Measurements from ENCODE around the gene UHRF2. TPM values are rescaled to one million over a fixed set of nuclear protein-coding genes. Genes with fewer than 3 reads are reported as not detected.

Gene UHRF2
- total and polyA plus RNA-seq, 2 of the 13 experiments (the other 11 are each of a cell fraction or from before 2014, with no cell fraction given) = 42.1 to 44.2 TPM

DNA sequence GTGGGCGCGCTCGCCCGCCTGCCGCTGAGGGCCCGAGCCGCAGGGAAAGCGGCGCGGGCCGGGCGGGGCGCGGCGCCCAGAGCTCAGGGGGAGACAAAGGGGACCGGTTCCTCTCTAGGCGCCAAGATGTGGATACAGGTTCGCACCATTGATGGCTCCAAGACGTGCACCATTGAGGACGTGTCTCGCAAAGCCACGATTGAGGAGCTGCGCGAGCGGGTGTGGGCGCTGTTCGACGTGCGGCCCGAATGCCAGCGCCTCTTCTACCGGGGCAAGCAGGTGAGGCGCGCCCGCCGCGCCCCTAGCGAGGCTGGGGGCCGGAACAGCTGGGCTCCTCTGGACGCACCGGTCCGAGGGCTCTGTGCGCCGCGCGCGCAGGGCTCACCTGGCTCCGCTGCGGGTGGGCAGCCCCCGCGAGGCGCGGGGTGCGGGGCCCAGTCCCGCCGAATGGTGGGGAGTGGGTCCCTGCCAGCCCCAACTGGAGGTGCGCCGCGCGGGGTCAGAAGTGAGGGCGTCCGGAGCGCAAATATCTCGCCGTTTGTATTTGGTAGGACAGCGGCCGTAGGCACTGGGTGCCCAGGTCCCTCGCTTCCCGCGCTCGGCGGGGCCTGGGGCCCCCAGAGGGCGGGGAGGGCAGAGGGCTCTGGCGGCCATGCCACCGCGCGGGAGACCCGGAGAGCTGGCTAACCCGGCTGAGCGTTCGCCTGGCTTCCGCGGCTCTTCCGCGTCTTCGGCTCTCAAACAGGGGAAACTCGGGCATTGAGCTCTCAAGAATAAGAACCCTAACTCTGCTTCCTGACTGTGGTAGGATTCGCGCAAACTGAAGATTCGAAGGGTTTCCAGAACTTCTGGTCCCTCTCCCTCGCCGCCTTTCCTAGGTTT is 607 bp downstream of the UHRF2 start (continued):
- TF ChIP-seq ZNF235 (CRISPR knock-in tag; IDR thresholded peaks at IDR 0.05; ENCODE audit: borderline replicate concordance) (no peak), HNRNPLL (IDR thresholded peaks at IDR 0.05; ENCODE audit: low read depth, low read length, poor library complexity, severe bottlenecking) (peak; percentile 21), HOXA7 (CRISPR knock-in tag; IDR thresholded peaks at IDR 0.05) (no peak), SETDB1 (CRISPR knock-in tag; IDR thresholded peaks at IDR 0.05; ENCODE audit: borderline replicate concordance) (no peak), YEATS4 (CRISPR knock-in tag; IDR thresholded peaks at IDR 0.05; ENCODE audit: borderline replicate concordance) (no peak), TRIM24 (CRISPR knock-in tag; IDR thresholded peaks at IDR 0.05) (no peak), PLRG1 (conservative IDR thresholded peaks at IDR 0.05) (no peak), SP2 (CRISPR knock-in tag; IDR thresholded peaks at IDR 0.05) (no peak), ZBTB7B (CRISPR knock-in tag; IDR thresholded peaks at IDR 0.05) (no peak), DPF2 (CRISPR knock-in tag; IDR thresholded peaks at IDR 0.05; ENCODE audit: borderline replicate concordance, low read depth) (no peak), ZFX (CRISPR knock-in tag; IDR thresholded peaks at IDR 0.05; ENCODE audit: low read depth) (peak; percentile 69), KMT2B (CRISPR knock-in tag; IDR thresholded peaks at IDR 0.05) (no peak; the same call in 1 of the 2 replicates), ATAD3A (CRISPR knock-in tag; IDR thresholded peaks at IDR 0.05) (no peak), ZNF264 (CRISPR knock-in tag; IDR thresholded peaks at IDR 0.05) (0 out of 2 replicates have a peak, but pooled peaks have one; percentile 28), SRSF1 (optimal IDR thresholded peaks at IDR 0.05; ENCODE audit: low read depth, low read length) (no peak), ZNF326 (CRISPR knock-in tag; IDR thresholded peaks at IDR 0.05; ENCODE audit: borderline replicate concordance) (no peak), ZNF747 (CRISPR knock-in tag; IDR thresholded peaks at IDR 0.05; ENCODE audit: borderline replicate concordance) (no peak)
- TF ChIP-seq, protein P1, sequence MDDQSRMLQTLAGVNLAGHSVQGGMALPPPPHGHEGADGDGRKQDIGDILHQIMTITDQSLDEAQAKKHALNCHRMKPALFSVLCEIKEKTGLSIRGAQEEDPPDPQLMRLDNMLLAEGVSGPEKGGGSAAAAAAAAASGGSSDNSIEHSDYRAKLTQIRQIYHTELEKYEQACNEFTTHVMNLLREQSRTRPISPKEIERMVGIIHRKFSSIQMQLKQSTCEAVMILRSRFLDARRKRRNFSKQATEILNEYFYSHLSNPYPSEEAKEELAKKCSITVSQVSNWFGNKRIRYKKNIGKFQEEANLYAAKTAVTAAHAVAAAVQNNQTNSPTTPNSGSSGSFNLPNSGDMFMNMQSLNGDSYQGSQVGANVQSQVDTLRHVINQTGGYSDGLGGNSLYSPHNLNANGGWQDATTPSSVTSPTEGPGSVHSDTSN (CRISPR knock-in tag; IDR thresholded peaks at IDR 0.05; ENCODE audit: borderline replicate concordance) = no peak
- TF ChIP-seq, protein P2, sequence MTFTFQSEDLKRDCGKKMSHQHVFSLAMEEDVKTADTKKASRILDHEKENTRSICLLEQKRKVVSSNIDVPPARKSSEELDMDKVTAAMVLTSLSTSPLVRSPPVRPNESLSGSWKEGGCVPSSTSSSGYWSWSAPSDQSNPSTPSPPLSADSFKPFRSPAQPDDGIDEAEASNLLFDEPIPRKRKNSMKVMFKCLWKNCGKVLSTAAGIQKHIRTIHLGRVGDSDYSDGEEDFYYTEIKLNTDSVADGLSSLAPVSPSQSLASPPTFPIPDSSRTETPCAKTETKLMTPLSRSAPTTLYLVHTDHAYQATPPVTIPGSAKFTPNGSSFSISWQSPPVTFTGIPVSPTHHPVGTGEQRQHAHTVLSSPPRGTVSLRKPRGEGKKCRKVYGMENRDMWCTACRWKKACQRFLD (CRISPR knock-in tag; IDR thresholded peaks at IDR 0.05; ENCODE audit: borderline replicate concordance) = 0 out of 2 replicates have a peak, but pooled peaks have one; percentile 23
- TF ChIP-seq, protein P3, sequence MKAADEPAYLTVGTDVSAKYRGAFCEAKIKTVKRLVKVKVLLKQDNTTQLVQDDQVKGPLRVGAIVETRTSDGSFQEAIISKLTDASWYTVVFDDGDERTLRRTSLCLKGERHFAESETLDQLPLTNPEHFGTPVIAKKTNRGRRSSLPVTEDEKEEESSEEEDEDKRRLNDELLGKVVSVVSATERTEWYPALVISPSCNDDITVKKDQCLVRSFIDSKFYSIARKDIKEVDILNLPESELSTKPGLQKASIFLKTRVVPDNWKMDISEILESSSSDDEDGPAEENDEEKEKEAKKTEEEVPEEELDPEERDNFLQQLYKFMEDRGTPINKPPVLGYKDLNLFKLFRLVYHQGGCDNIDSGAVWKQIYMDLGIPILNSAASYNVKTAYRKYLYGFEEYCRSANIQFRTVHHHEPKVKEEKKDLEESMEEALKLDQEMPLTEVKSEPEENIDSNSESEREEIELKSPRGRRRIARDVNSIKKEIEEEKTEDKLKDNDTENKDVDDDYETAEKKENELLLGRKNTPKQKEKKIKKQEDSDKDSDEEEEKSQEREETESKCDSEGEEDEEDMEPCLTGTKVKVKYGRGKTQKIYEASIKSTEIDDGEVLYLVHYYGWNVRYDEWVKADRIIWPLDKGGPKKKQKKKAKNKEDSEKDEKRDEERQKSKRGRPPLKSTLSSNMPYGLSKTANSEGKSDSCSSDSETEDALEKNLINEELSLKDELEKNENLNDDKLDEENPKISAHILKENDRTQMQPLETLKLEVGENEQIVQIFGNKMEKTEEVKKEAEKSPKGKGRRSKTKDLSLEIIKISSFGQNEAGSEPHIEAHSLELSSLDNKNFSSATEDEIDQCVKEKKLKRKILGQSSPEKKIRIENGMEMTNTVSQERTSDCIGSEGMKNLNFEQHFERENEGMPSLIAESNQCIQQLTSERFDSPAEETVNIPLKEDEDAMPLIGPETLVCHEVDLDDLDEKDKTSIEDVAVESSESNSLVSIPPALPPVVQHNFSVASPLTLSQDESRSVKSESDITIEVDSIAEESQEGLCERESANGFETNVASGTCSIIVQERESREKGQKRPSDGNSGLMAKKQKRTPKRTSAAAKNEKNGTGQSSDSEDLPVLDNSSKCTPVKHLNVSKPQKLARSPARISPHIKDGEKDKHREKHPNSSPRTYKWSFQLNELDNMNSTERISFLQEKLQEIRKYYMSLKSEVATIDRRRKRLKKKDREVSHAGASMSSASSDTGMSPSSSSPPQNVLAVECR (CRISPR knock-in tag; IDR thresholded peaks at IDR 0.05; ENCODE audit: borderline replicate concordance) = peak; percentile 71
